Measurements from ENCODE around the gene GRB14. TPM values are rescaled to one million over a fixed set of nuclear protein-coding genes. Genes with fewer than 3 reads are reported as not detected.

The GRB14 gene
- total RNA-seq (0.69 TPM), polyA plus RNA-seq (not detected)

DNA sequence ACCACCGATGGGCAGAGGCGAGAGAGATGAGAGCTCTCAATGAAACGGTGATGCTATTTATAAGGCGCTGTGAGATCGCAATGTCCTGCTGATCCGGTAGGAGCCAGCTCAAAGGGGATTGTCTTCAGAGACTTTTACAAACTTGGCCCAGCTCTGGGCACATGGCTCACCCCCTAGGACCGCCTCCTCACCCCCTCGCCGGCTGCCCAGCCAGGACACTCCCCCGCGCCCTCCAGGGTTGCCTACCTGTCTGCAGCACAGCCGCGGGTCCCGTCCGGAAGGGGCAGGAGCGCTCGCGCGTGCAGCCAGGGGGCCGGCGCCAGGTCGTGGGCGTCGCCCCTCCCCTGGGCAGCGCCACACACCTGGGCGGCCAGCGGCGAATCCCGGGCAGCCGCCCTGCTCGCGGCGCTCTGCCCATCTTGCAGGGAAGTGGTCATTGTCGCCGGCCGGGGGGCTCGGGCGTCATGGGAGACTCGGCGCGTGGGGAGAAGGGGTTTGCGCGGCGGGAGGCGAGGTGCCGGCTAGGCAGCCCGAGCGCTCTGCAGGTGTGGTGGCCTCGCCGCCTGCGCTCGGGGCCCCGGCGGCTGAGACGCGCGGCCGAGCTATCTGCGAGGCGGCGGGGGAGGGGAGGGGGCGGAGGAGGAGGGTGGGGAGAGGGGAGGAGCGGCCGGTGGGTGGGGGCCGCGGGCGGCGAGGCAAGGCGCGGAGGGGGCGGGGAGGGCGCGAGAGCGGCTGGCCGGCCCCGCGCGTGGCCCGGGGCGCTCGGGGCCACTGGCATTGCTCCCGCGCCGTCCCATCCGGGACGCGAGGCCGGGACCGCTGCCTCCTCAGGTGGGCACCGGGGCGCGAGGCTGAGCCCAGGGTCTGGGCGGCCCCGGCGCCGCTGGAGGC lies at the start of gene GRB14:
GRB14 (minus strand) TSS at position 610 of the 891 bp plus-strand sequence; CDS start at position 437, 173 bp downstream.
- peaks cover 0 to 9% (median 2%) of the 10 kb centered on the region in 7 donors for H3K9me3 Mint-ChIP-seq
- no peaks in the 10 kb centered on the region for H3K36me3 Mint-ChIP-seq
- peaks cover 1% of the 10 kb centered on the region for H3K27me3 ChIP-seq (ENCODE audit: control insufficient read depth, insufficient read depth, low read length)
- H3K27ac ChIP-seq (ENCODE audit: insufficient read depth, low read length, poor library complexity, severe bottlenecking): no peak within 1 kb of the TSS
- peaks cover 16% of the 10 kb centered on the region for H3K27me3 Mint-ChIP-seq
- H3K4me1 ChIP-seq (ENCODE audit: control insufficient read depth, insufficient read depth, low read length, poor library complexity, severe bottlenecking): no peaks in the 10 kb centered on the region
- ATAC-seq (ENCODE audit: low read depth in 2 of 2): no peak
- H3K36me3 ChIP-seq (ENCODE audit: control insufficient read depth, insufficient read depth, low read length): no peaks in the 10 kb centered on the region
- H3K9me3 ChIP-seq (ENCODE audit: control insufficient read depth in 2 of 2, low read length in 2 of 2): no peaks in the 10 kb centered on the region
- no peak within 1 kb of the TSS for H3K4me3 ChIP-seq (ENCODE audit: low read depth, low read length)
- peaks cover 0 to 4% (median 0%) of the 10 kb centered on the region in 4 donors for H3K4me1 Mint-ChIP-seq
- no peak within 1 kb of the TSS for H3K4me3 Mint-ChIP-seq
- DNase-seq: no peak
- H3K27ac Mint-ChIP-seq: no peak within 1 kb of the TSS

GRCh38 chr2:164669291-164669690 lies 48.0 kb upstream of the GRB14 start:
- Mint-ChIP-seq H3K4me3 (no peak overlapping the region), H3K4me1 (no peaks in the 10 kb centered on the region), H3K27ac (no peak overlapping the region), H3K27me3 (no peaks in the 10 kb centered on the region), H3K36me3 (no peaks in the 10 kb centered on the region), H3K9me3 (peaks cover 0 to 5% (median 0%) of the 10 kb centered on the region in 7 donors)
- no peak overlapping the region for H3K27ac ChIP-seq (ENCODE audit: insufficient read depth, low read length, poor library complexity, severe bottlenecking)
- H3K36me3 ChIP-seq (ENCODE audit: control insufficient read depth, insufficient read depth, low read length): no peaks in the 10 kb centered on the region
- DNase-seq (no peak), ATAC-seq (ENCODE audit: low read depth in 2 of 2) (no peak)
- H3K4me3 ChIP-seq (ENCODE audit: low read depth, low read length): no peak overlapping the region
- H3K4me1 ChIP-seq (ENCODE audit: control insufficient read depth, insufficient read depth, low read length, poor library complexity, severe bottlenecking): no peaks in the 10 kb centered on the region
- H3K27me3 ChIP-seq (ENCODE audit: control insufficient read depth, insufficient read depth, low read length): no peaks in the 10 kb centered on the region
- no peaks in the 10 kb centered on the region for H3K9me3 ChIP-seq (ENCODE audit: control insufficient read depth in 2 of 2, low read length in 2 of 2)

- H3K4me1 Mint-ChIP-seq: no peaks in the 10 kb centered on the region
- ATAC-seq (ENCODE audit: low read depth in 2 of 2): no peak
- no peaks in the 10 kb centered on the region for H3K9me3 ChIP-seq (ENCODE audit: control insufficient read depth in 2 of 2, low read length in 2 of 2)
- no peak for DNase-seq
- H3K27me3 ChIP-seq (ENCODE audit: control insufficient read depth, insufficient read depth, low read length): no peaks in the 10 kb centered on the region
- no peaks in the 10 kb centered on the region for H3K4me1 ChIP-seq (ENCODE audit: control insufficient read depth, insufficient read depth, low read length, poor library complexity, severe bottlenecking)
- H3K36me3 Mint-ChIP-seq: no peaks in the 10 kb centered on the region
- peaks cover 0 to 5% (median 1%) of the 10 kb centered on the region in 7 donors for H3K9me3 Mint-ChIP-seq
- no peak overlapping the region for H3K4me3 Mint-ChIP-seq
- H3K27me3 Mint-ChIP-seq: no peaks in the 10 kb centered on the region
- H3K36me3 ChIP-seq (ENCODE audit: control insufficient read depth, insufficient read depth, low read length): no peaks in the 10 kb centered on the region
- no peak overlapping the region for H3K27ac ChIP-seq (ENCODE audit: insufficient read depth, low read length, poor library complexity, severe bottlenecking)
- no peak overlapping the region for H3K4me3 ChIP-seq (ENCODE audit: low read depth, low read length)
- H3K27ac Mint-ChIP-seq: peak overlapping the region in 1 of 3 donors; percentile 26
These were observed 46.3 kb upstream of the GRB14 start for GRCh38 chr2:164667566-164667965.

GRCh38 chr2:164664070-164664469 lies 42.8 kb upstream of the GRB14 start:
- H3K4me3 Mint-ChIP-seq: no peak overlapping the region
- peaks cover 0 to 5% (median 3%) of the 10 kb centered on the region in 7 donors for H3K9me3 Mint-ChIP-seq
- no peaks in the 10 kb centered on the region for H3K4me1 Mint-ChIP-seq
- H3K9me3 ChIP-seq (ENCODE audit: control insufficient read depth in 2 of 2, low read length in 2 of 2): no peaks in the 10 kb centered on the region
- no peaks in the 10 kb centered on the region for H3K36me3 Mint-ChIP-seq
- DNase-seq (no peak), ATAC-seq (ENCODE audit: low read depth in 2 of 2) (no peak)
- no peak overlapping the region for H3K27ac ChIP-seq (ENCODE audit: insufficient read depth, low read length, poor library complexity, severe bottlenecking)
- no peaks in the 10 kb centered on the region for H3K27me3 Mint-ChIP-seq
- no peak overlapping the region for H3K4me3 ChIP-seq (ENCODE audit: low read depth, low read length)
- no peaks in the 10 kb centered on the region for H3K27me3 ChIP-seq (ENCODE audit: control insufficient read depth, insufficient read depth, low read length)
- no peaks in the 10 kb centered on the region for H3K36me3 ChIP-seq (ENCODE audit: control insufficient read depth, insufficient read depth, low read length)
- no peak overlapping the region for H3K27ac Mint-ChIP-seq
- no peaks in the 10 kb centered on the region for H3K4me1 ChIP-seq (ENCODE audit: control insufficient read depth, insufficient read depth, low read length, poor library complexity, severe bottlenecking)

DNA sequence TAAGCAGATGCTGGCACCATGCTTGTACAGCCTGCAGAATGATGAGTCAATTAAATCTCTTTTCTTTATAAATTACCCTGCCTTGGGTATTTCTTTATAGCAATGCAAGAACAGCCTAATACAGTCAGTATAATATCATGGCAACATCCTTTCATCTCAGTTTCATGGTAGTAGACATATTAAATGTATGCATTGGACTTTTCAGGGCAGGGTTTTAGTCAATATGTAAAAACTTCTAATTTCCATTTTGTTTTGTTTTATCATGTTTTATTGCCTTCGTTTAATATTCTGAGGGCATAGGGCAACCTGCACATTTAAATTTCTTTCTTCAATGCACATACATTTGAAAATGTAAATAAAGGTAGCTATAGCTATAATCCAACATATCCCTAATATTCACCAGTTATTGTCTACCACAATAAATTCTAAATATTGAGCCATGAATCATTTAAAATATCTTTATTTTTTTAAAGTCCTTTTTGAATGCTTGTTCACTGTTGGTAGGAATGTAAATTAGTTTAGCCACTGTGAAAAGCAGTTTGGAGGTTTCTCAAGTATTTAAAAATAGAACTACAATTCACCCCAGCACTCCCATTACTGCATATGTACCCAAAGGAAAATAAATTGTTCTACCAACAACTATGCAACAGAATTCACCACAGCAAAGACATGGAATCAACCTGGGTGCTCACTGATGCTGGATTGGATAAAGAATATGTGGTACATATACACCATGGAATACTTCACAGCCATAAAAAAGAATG lies 41.8 kb upstream of the GRB14 start:
- H3K36me3 Mint-ChIP-seq: no peaks in the 10 kb centered on the region
- no peaks in the 10 kb centered on the region for H3K27me3 Mint-ChIP-seq
- peaks cover 0 to 6% (median 4%) of the 10 kb centered on the region in 7 donors for H3K9me3 Mint-ChIP-seq
- no peak overlapping the region for H3K4me3 ChIP-seq (ENCODE audit: low read depth, low read length)
- no peak overlapping the region for H3K27ac Mint-ChIP-seq
- H3K4me3 Mint-ChIP-seq: no peak overlapping the region
- no peaks in the 10 kb centered on the region for H3K4me1 ChIP-seq (ENCODE audit: control insufficient read depth, insufficient read depth, low read length, poor library complexity, severe bottlenecking)
- ATAC-seq (ENCODE audit: low read depth in 2 of 2): no peak
- no peaks in the 10 kb centered on the region for H3K36me3 ChIP-seq (ENCODE audit: control insufficient read depth, insufficient read depth, low read length)
- H3K4me1 Mint-ChIP-seq: no peaks in the 10 kb centered on the region
- H3K27ac ChIP-seq (ENCODE audit: insufficient read depth, low read length, poor library complexity, severe bottlenecking): no peak overlapping the region
- DNase-seq: no peak
- H3K9me3 ChIP-seq (ENCODE audit: control insufficient read depth in 2 of 2, low read length in 2 of 2): no peaks in the 10 kb centered on the region
- H3K27me3 ChIP-seq (ENCODE audit: control insufficient read depth, insufficient read depth, low read length): no peaks in the 10 kb centered on the region

- ATAC-seq (ENCODE audit: low read depth in 2 of 2) (no peak), DNase-seq (no peak)
- Histone ChIP-seq H3K4me3 (ENCODE audit: low read depth, low read length) (no peak overlapping the region), H3K9me3 (ENCODE audit: control insufficient read depth in 2 of 2, low read length in 2 of 2) (no peaks in the 10 kb centered on the region), H3K36me3 (ENCODE audit: control insufficient read depth, insufficient read depth, low read length) (no peaks in the 10 kb centered on the region), H3K4me1 (ENCODE audit: control insufficient read depth, insufficient read depth, low read length, poor library complexity, severe bottlenecking) (no peaks in the 10 kb centered on the region), H3K27ac (ENCODE audit: insufficient read depth, low read length, poor library complexity, severe bottlenecking) (no peak overlapping the region), H3K27me3 (ENCODE audit: control insufficient read depth, insufficient read depth, low read length) (no peaks in the 10 kb centered on the region)
- Mint-ChIP-seq H3K27ac (no peak overlapping the region), H3K9me3 (peaks cover 0 to 6% (median 4%) of the 10 kb centered on the region in 7 donors), H3K4me1 (no peaks in the 10 kb centered on the region), H3K4me3 (no peak overlapping the region), H3K27me3 (no peaks in the 10 kb centered on the region), H3K36me3 (no peaks in the 10 kb centered on the region)
These were observed 40.8 kb upstream of the GRB14 start for GRCh38 chr2:164662066-164662465.

GRCh38 chr2:164661349-164661748 lies 40.1 kb upstream of the GRB14 start:
- no peak for DNase-seq
- H3K9me3 ChIP-seq (ENCODE audit: control insufficient read depth in 2 of 2, low read length in 2 of 2): no peaks in the 10 kb centered on the region
- no peaks in the 10 kb centered on the region for H3K36me3 Mint-ChIP-seq
- H3K4me3 Mint-ChIP-seq: no peak overlapping the region
- no peak overlapping the region for H3K4me3 ChIP-seq (ENCODE audit: low read depth, low read length)
- H3K27ac ChIP-seq (ENCODE audit: insufficient read depth, low read length, poor library complexity, severe bottlenecking): no peak overlapping the region
- no peaks in the 10 kb centered on the region for H3K4me1 Mint-ChIP-seq
- no peak for ATAC-seq (ENCODE audit: low read depth in 2 of 2)
- no peaks in the 10 kb centered on the region for H3K36me3 ChIP-seq (ENCODE audit: control insufficient read depth, insufficient read depth, low read length)
- no peaks in the 10 kb centered on the region for H3K4me1 ChIP-seq (ENCODE audit: control insufficient read depth, insufficient read depth, low read length, poor library complexity, severe bottlenecking)
- peaks cover 0 to 6% (median 3%) of the 10 kb centered on the region in 7 donors for H3K9me3 Mint-ChIP-seq
- H3K27me3 Mint-ChIP-seq: no peaks in the 10 kb centered on the region
- H3K27ac Mint-ChIP-seq: no peak overlapping the region
- H3K27me3 ChIP-seq (ENCODE audit: control insufficient read depth, insufficient read depth, low read length): no peaks in the 10 kb centered on the region

Measured in CD4-positive, CD25-positive, alpha-beta regulatory T cell (primary cell).